GM10266 (cell line): ENCODE data around the gene SLC4A4.

Source experiments
- DNase-seq: peaks from one replicate; pipeline ENCODE4 v3.0.0; 2012; ENCODE audit errors: extremely low spot score
- CTCF ChIP-seq: IDR thresholded peaks from 2 replicates; pipeline ENCODE4 v1.5.1; 2012; ENCODE audit warnings: mild to moderate bottlenecking, low read depth; ENCODE audit not compliant: control insufficient read depth, insufficient read depth; ENCODE audit errors: missing control alignments

The SLC4A4 gene

GRCh38 chr4:71383984-71384383, 45.2 kb downstream of the SLC4A4 start:
- TF ChIP-seq CTCF = no peak
- DNase-seq = no peak

- no peak for DNase-seq
- no peak for TF ChIP-seq CTCF
Measured at GRCh38 chr4:71389149-71389827, 50.5 kb downstream of the SLC4A4 start.

- DNase-seq = no peak
- no peak for TF ChIP-seq CTCF
Measured at GRCh38 chr4:71392109-71392508, 53.3 kb downstream of the SLC4A4 start.

- no peak for DNase-seq
- no peak for TF ChIP-seq CTCF
Measured at GRCh38 chr4:71396382-71396781, 57.6 kb downstream of the SLC4A4 start.

GRCh38 chr4:71400810-71401209, 62.0 kb downstream of the SLC4A4 start:
- TF ChIP-seq CTCF = no peak
- DNase-seq = no peak

GRCh38 chr4:71402616-71403015, 63.8 kb downstream of the SLC4A4 start:
- TF ChIP-seq CTCF = no peak
- DNase-seq = no peak

- no peak for TF ChIP-seq CTCF
- DNase-seq = no peak
Measured at GRCh38 chr4:71404049-71404448, 65.2 kb downstream of the SLC4A4 start.
